Stomach (tissue), 9 donors: Measurements from ENCODE around the gene CALHM3. TPM values are rescaled to one million over a fixed set of nuclear protein-coding genes. Genes with fewer than 3 reads are reported as not detected.

Experiments
- DNase-seq, 2 donors: peaks; one replicate each; pipeline versions ENCODE4 v3.0.0 to v3.0.0-alpha.2; 2013 to 2019
- H3K27ac ChIP-seq, 5 donors: fragments of 200-600 bp in 4 of 5; sonication (generic) in 4 of 5; one replicate each; pipeline ENCODE4 v1.5.1; 2013 to 2019; ENCODE audit warnings: mild to moderate bottlenecking in 1 of 5, moderate library complexity in 1 of 5
- H3K27me3 ChIP-seq, 3 donors: fragments of 200-600 bp; sonication (generic); one replicate each; pipeline ENCODE4 v1.5.1; 2017 to 2019; ENCODE audit warnings: mixed run types in 1 of 3
- H3K36me3 ChIP-seq, 4 donors: fragments of 200-600 bp; sonication (generic); 1 replicate in 3 of 4; 2 replicates in 1 of 4; pipeline ENCODE4 v1.5.1; 2016 to 2019
- H3K4me1 ChIP-seq, 4 donors: fragments of 200-600 bp; sonication (generic); one replicate each; pipeline ENCODE4 v1.5.1; 2016 to 2019
- H3K4me3 ChIP-seq, 4 donors: fragments of 200-600 bp; sonication (generic) in 3 of 4; one replicate each; pipeline ENCODE4 v1.5.1; 2016 to 2019; ENCODE audit warnings: mild to moderate bottlenecking in 1 of 4
- H3K9me3 ChIP-seq, 4 donors: fragments of 200-600 bp; sonication (generic); one replicate each; pipeline ENCODE4 v1.5.1; 2016 to 2019
- CTCF ChIP-seq, 7 experiments: fragments of 450-650 bp in 4 of 7; fragments of 200-600 bp in 3 of 7; sonication (generic) in 3 of 7; IDR thresholded peaks; one replicate each; pipeline ENCODE4 v1.5.1; 2016 to 2019; ENCODE audit warnings: antibody characterized with exemption in 7 of 7, control low read depth in 2 of 7, mild to moderate bottlenecking in 1 of 7
- EP300 ChIP-seq: sonication (generic); formaldehyde crosslinking; IDR thresholded peaks from one replicate; pipeline ENCODE4 v1.6.1; 2017; ENCODE audit warnings: antibody characterized with exemption
- POLR2A ChIP-seq, 4 donors: fragments of 450-650 bp; IDR thresholded peaks; one replicate each; pipeline ENCODE4 v1.6.1; 2016; ENCODE audit warnings: antibody characterized with exemption in 4 of 4, control low read depth in 2 of 4, mild to moderate bottlenecking in 1 of 4, moderate library complexity in 1 of 4
- POLR2AphosphoS5 ChIP-seq, 3 donors: sonication (generic); formaldehyde crosslinking; IDR thresholded peaks; one replicate each; pipeline ENCODE4 v1.6.1; 2016; ENCODE audit warnings: antibody characterized with exemption in 3 of 3
- WGBS, 5 donors: extraction: QIAGEN DNeasy Blood & Tissue Kit in 3 of 5; methylation state at CpG; one replicate each; pipeline versions ENCODE4 v1.1.5 to v1.1.7; 2013 to 2018; 5-methylcytosine and 5-hydroxymethylcytosine counted together
- intact Hi-C: fragments of 100-400 bp; cut with DNase I; formaldehyde crosslinking; loops from one replicate; pipeline ENCODE4 v1.15.1; 2023; ENCODE audit warnings: low total_unique reads
- polyA plus RNA-seq, 3 donors: library from polyadenylated mRNA; stranded (reverse); fragments of 200-250 nt; gene quantifications; one replicate each; pipeline ENCODE4 v1.2.3, GENCODE V29; 2013
- total RNA-seq, 5 donors: library from RNA; depleted of rRNA; stranded (reverse); fragments of >200 nt; gene quantifications; one replicate each; pipeline versions ENCODE4 v1.1.0 to v1.2.3, GENCODE V29; 2014 to 2016
- donor health status: healthy with polysubstance abuse.
- donor health status: Bipolar disorder and iron deficiency.
- donor health status: healthy.

Gene CALHM3
- total and polyA plus RNA-seq, 8 donors = not detected

- 28 to 37% (median 29%) methylated on average over 16 to 27 of the region's 27 CpGs for WGBS, 5 donors
- TF ChIP-seq CTCF (IDR thresholded peaks at IDR 0.05) (no peak), POLR2AphosphoS5 (IDR thresholded peaks at IDR 0.05) (no peak), POLR2A (IDR thresholded peaks at IDR 0.05) (no peak), EP300 (no peak)
- peak overlapping the region; percentile 61 to 78 (median 71) for H3K4me3 ChIP-seq
- no peak for DNase-seq
- intact Hi-C loops = no loop called here
- H3K4me1 ChIP-seq = peaks cover 26 to 54% (median 42%) of the 10 kb centered on the region in 4 donors
- H3K9me3 ChIP-seq = no peaks in the 10 kb centered on the region
- H3K36me3 ChIP-seq = peaks cover 12 to 28% (median 21%) of the 10 kb centered on the region in 4 donors
- peak overlapping the region; percentile 80 to 90 (median 84) for H3K27ac ChIP-seq
- peaks cover 0 to 7% (median 0%) of the 10 kb centered on the region in 3 donors for H3K27me3 ChIP-seq
These were observed 26.4 kb downstream of the CALHM3 start for GRCh38 chr10:103452506-103453230.

GRCh38 chr10:103451831-103452505 lies 27.1 kb downstream of the CALHM3 start, which contains the start of gene CALHM2:
Gene CALHM2, minus strand, starts transcription at chr10:103452370. Its CDS starts 2,429 bp downstream, at chr10:103449941.
- no peak for TF ChIP-seq CTCF (IDR thresholded peaks at IDR 0.05)
- peak in 1 of 3 donors; percentile 21 for TF ChIP-seq POLR2AphosphoS5 (IDR thresholded peaks at IDR 0.05)
- no peak for TF ChIP-seq EP300
- TF ChIP-seq POLR2A (IDR thresholded peaks at IDR 0.05) = no peak
- Histone ChIP-seq H3K4me3 (peak within 1 kb of the TSS; percentile 61 to 78 (median 71)), H3K27me3 (peaks cover 0 to 7% (median 0%) of the 10 kb centered on the region in 3 donors), H3K27ac (peak within 1 kb of the TSS; percentile 80 to 90 (median 84)), H3K9me3 (no peaks in the 10 kb centered on the region), H3K4me1 (peaks cover 26 to 61% (median 48%) of the 10 kb centered on the region in 4 donors), H3K36me3 (peaks cover 18 to 35% (median 28%) of the 10 kb centered on the region in 4 donors)
- WGBS, 5 donors = 0 to 5% (median 3%) methylated on average over 21 to 32 of the region's 32 CpGs
- intact Hi-C loops = no loop called here
- peak; percentile 56 to 89 for DNase-seq

GRCh38 chr10:103451091-103451813 lies 27.8 kb downstream of the CALHM3 start:
- intact Hi-C loops = no loop called here
- TF ChIP-seq POLR2AphosphoS5 (IDR thresholded peaks at IDR 0.05) = peak in 2 of 3 donors; percentile 19 to 35
- TF ChIP-seq EP300 = no peak
- no peak for TF ChIP-seq CTCF (IDR thresholded peaks at IDR 0.05)
- TF ChIP-seq POLR2A (IDR thresholded peaks at IDR 0.05) = no peak
- Histone ChIP-seq H3K27me3 (peaks cover 0 to 7% (median 0%) of the 10 kb centered on the region in 3 donors), H3K4me1 (peaks cover 26 to 68% (median 55%) of the 10 kb centered on the region in 4 donors), H3K36me3 (peaks cover 22 to 42% (median 35%) of the 10 kb centered on the region in 4 donors), H3K9me3 (no peaks in the 10 kb centered on the region), H3K27ac (peak overlapping the region; percentile 80 to 90 (median 84)), H3K4me3 (peak overlapping the region; percentile 61 to 78 (median 71))
- DNase-seq = peak; percentile 35 to 48
- 28 to 48% (median 34%) methylated on average over 6 to 14 of the region's 14 CpGs for whole genome bisulfite sequencing, 5 donors
